Activated CD4-positive, CD25-positive, alpha-beta regulatory T cell treated with anti-CD3 and anti-CD28 coated beads, Interleukin-2, amount 50 U/mL, for 24 hours (primary cell): ENCODE measurements around the gene ITGAX.
"Not testable (repeated sequence)": the region's sequence is repeated elsewhere in the genome, so short reads cannot be mapped to it uniquely, and the experiment has no call there.

Source experiments
- ATAC-seq, 2 donors: fragments of 150-1000 bp; cut with Tn5 transposase; one replicate each; pipeline ENCODE4 v1.10.0; 2021; ENCODE audit warnings: mild to moderate bottlenecking in 1 of 2, moderate library complexity in 1 of 2

The ITGAX gene

DNA sequence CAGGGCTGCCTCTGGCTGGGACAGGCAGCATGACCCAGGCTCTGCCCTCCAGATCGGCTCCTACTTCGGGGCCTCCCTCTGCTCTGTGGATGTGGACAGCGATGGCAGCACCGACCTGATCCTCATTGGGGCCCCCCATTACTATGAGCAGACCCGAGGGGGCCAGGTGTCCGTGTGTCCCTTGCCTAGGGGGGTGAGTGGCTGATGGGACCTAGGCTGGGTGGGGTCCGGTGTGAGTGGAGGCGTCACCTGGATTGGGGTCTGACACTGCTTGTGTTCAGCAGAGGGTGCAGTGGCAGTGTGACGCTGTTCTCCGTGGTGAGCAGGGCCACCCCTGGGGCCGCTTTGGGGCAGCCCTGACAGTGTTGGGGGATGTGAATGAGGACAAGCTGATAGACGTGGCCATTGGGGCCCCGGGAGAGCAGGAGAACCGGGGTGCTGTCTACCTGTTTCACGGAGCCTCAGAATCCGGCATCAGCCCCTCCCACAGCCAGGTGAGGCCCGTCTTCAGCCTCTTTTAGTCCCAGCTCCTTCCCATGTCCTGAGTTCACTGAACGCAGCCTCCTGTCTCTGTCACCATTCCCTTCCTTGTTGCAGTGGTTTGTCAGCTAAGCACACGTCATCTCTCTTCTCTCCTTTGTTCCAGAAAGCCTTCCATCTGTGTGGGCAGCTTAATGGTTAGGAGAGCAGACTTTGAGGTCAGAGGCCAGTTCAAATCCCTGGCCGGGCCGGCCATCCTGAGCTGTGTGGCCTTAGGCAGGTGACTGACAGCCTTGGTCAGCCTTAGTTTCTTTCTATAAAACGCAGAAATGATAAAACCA lies 56.3 kb downstream of the ITGAX start:
- no peak for ATAC-seq

DNA sequence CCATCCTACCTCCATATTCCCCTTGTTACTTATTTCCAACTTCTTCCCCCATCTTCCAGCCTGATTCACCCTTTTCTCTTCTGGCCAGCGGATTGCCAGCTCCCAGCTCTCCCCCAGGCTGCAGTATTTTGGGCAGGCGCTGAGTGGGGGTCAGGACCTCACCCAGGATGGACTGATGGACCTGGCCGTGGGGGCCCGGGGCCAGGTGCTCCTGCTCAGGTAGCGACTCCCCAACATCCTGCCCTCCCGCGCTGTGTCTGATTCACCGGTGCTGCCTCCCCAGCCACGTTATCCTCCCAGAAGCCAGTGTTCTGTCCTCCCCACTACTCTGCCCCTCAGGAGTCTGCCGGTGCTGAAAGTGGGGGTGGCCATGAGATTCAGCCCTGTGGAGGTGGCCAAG lies 57.8 kb downstream of the ITGAX start:
- ATAC-seq: no peak

DNA sequence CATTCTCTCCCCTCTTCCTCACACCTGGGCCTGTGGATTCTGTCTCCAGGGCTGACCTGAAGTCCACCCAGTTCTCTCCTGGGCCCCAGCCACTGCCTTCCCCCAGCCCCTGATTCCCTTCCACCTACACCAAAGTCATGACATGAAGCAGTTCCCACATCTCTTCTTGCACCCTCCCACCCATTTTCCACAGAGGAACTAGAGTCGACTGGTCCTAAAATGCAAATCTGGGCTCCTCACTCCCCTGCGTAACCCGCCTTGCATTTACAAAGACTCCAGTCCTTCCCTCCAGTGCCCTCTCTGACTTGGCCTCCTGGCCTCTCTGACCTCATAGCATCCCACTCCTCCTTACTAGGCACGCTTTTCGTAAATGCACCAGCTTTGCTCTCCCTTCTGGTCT lies 58.4 kb downstream of the ITGAX start:
- ATAC-seq: no peak

DNA sequence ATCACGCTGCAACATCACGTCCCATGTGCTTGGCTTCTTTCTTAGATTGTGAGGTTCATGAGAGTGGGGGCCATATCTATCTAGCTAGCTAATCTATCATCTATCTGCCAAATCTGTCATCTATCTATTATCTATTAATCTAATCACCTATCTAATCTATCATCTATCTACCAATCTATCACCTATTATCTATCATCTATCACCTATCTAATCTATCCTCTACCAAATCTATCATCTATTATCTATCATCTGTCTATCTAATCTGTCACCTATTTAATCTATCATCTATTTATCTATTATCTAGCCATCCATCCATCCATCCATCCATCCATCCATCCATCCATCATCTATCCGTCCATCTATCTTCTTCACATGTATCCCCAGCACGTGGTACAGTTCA lies 59.0 kb downstream of the ITGAX start:
- no peak for ATAC-seq

DNA sequence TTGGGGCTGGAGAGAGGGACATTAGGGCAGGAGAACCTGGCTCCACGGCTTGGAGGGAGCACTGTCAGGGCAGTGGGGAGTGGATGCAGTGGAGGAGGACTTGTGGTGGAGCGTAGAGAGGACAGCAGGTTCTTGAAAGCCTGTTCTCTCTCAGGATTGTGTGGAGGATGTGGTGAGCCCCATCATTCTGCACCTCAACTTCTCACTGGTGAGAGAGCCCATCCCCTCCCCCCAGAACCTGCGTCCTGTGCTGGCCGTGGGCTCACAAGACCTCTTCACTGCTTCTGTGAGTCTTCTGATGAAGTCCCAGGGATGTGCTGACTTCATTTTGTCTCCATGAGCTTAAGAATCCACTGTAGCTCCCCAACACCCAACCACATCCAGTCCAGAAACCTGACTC lies 59.7 kb downstream of the ITGAX start:
- no peak for ATAC-seq

DNA sequence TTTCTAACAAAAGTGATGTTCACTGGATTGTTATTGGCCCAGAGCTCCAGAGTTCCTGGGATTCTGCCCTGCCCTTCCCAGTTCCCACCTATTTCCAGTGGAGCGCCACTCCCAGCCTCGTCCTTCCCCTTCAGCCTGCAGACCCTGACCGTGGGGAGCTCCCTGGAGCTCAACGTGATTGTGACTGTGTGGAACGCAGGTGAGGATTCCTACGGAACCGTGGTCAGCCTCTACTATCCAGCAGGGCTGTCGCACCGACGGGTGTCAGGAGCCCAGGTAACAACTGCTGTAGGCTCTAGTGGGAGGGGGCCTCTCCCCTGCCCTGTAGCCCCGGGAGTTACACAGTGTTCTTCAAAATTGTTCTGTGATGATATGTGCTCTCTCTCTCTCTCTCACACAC lies 61.4 kb downstream of the ITGAX start:
- no peak for ATAC-seq

DNA sequence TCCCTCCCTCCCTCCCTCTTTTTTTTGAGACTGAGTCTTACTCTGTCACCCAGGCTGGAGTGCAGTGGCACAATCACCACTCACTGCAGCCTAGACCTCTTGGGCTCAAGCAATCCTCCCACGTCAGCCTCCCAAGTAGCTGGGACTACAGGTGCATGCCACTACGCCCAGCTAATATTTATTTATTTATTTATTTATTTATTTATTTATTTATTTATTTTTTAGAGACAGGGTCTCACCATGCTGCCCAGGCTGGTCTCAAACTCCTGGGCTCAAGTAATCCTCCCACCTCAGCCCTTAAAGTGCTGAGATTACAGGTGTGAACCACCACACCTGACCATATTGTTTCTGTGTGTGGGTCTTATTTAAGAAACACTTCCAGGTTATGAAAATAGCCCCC lies 62.1 kb downstream of the ITGAX start:
- ATAC-seq: not testable (repeated sequence)

DNA sequence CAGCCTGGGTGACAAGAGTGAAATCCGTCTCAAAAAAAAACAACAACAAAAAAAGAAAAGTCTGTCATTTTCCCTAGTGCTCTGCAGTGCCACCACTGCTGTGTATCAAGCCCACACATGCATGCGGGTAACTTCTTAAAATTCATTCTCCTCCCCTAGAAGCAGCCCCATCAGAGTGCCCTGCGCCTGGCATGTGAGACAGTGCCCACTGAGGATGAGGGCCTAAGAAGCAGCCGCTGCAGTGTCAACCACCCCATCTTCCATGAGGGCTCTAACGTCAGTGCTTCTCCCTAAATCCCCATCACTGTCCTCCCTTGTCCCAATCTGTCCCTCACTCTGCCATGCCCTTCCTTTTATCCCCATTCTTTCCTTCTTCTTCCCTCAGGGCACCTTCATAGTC lies 62.9 kb downstream of the ITGAX start:
- no peak for ATAC-seq

DNA sequence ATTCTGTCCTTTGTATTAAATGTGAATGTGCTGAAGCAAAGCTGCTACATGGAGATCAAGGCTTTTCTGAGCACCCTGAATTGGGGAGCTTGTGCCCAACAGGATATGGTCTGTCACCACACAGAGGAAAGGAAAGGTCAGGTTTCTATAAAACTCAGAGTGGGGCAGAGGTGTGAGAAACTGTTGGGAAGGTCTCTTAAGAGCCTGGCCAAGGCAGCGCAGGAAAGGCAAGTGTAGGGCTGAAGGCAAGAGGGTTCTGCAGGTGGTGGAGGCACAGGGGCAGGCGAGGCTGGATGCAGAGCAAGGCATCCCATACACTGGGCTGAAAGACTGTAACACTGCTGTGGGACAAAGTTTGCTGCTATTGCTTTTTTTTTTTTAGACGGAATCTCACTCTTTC lies 65.1 kb downstream of the ITGAX start:
- ATAC-seq: no peak

DNA sequence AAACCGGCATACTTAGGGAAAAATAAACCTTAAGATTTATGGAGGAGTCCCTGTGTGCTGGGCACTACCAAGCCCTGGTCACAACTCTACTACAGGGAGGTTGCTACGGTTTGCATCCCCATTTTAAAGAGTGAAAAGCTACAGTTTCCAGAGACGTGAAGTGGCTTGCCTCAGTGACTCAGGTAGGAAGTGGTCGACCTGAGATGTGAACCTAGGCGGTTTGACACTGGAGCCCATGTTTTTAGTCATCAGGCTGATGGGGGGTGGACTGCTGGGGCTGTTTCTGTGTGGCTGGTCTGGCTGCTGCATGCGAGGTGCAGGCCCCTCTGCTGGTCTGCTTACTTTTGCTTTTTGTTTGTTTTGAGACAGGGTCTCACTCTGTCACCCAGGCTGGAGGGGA lies 66.6 kb downstream of the ITGAX start:
- ATAC-seq: peak; percentile 94 to 96

DNA sequence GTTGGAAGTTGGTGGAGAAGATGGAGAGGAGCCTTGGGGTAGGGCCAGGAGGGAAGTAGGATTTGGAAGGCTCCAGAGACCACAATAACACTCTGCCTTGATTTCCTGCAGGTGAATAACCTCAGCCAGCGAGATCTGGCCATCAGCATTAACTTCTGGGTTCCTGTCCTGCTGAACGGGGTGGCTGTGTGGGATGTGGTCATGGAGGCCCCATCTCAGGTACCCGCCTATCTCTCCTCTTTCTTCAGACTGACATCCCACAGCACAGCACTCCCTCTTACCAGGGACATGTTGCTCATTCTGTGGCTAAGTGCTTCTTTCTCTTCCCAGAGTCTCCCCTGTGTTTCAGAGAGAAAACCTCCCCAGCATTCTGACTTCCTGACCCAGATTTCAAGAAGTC lies 68.3 kb downstream of the ITGAX start:
- no peak for ATAC-seq

DNA sequence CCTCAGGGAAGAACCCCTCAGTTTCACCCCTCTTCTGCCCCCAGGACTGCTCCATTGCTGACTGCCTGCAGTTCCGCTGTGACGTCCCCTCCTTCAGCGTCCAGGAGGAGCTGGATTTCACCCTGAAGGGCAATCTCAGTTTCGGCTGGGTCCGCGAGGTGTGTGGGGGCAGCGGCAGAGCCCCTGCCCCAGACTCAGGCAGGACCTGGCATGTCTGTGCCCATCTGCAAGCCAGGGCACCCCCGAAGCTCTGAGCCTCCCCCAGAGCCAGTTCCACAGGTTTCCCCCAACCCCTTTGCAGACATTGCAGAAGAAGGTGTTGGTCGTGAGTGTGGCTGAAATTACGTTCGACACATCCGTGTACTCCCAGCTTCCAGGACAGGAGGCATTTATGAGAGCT lies 68.8 kb downstream of the ITGAX start:
- ATAC-seq: no peak

DNA sequence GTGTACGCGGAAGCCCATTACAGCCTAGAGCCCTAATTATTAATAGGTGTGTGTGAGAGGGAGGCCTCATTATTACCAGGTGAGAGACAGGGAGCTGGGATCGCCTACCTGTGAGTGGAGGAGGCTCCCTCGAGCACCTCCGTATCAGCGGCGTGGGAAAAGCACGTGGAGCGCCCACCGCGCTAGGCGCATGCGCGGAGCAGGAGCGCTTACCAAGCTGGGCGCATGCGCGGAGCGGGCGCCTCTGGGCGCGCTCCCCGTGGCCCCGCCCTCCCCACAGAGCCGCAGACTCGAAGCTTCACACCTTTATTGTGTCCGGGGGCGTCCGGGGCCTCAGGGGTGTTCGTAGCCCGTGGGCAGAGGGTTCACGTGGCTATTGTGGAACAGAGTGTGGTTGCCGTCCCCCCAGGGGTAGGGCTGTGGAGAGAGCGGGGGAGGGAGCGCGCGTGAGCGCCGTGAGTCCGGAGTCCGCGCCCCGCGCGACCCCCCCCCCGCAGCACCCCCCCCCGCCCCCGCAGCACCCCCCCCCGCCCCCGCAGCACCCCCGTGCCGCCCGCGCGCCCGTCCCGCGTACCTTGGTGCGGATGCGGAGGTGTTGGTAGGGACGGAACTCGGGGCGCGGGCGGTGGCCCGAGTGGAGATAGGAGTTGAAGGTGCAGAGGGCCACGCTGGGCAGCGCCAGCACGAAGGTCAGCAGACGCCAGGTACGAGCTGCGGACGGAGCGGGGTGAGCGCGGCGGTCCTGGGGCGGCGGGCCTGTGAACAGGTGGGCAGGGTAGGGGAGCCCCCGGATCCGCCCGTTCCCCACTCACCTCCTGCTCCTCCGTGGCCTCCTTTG lies 72.7 kb downstream of the ITGAX start:
- peak; percentile 35 to 41 for ATAC-seq

DNA sequence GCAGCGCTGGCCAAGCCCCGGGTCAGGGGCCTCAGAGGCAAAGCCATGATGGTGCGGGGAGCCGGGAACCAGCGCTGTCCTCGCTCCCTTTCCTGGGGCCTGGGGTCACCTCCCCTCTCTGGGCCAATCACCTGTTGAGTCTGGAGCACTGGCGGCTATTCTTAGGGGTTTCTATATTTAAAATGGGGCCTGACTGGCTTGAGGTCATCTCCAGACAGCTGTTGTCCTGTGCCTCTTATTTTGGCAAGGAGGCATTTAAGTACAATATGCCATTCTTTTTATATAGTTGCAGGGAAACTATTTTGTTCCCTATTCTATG lies 73.3 kb downstream of the ITGAX start, which contains the start of gene COX6A2:
Gene COX6A2 (minus strand): TSS at position 82 of the 319 bp plus-strand sequence. CDS start 35 bp downstream, at position 47.
- no peak for ATAC-seq

DNA sequence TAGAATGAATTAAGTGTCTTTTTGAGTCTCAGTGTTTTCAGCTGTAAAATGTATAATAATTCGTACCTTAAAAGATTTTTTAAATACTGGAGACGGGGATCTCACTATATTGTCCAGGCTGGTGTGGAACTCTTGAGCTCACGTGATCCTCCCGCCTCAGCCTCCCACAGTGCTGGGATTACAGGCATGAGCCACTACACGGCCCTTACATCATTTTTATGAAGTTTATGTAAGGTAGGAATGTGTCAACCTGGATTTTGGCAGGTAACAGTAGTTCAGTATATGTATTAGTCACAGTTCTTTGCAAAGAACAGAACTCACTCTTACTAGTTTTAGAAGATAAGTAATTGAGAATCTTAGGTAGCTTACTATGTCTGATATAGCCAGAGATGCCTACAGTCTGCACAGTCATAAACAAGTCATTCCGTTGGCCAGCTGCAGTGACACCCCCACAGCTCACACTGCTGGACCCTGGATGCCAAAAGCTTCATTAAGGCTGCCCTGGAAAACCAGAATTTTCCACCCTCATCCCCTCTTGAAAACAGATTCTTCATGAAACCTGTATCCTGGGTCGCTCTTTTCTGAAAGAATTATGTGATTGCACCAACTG lies 73.8 kb downstream of the ITGAX start:
- no peak for ATAC-seq

DNA sequence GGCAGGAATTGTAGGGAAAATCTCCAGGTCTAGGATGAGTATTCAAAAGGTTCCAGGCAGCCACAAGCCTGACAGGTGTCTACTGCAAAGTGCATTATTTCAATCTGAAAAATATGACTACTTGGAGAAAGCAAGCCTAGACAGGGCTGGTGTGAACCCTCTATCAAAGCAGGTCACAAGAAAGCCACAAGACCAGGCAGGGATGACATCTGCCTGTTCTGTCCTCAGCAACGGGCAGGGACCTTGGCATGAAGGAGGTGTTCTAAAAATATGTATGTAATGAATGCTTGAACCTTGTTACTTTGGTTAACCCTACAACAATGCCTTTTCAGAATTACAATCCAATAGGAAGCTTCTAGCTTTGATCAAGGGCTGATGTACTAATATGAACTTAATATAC lies 74.3 kb downstream of the ITGAX start:
- no peak for ATAC-seq

DNA sequence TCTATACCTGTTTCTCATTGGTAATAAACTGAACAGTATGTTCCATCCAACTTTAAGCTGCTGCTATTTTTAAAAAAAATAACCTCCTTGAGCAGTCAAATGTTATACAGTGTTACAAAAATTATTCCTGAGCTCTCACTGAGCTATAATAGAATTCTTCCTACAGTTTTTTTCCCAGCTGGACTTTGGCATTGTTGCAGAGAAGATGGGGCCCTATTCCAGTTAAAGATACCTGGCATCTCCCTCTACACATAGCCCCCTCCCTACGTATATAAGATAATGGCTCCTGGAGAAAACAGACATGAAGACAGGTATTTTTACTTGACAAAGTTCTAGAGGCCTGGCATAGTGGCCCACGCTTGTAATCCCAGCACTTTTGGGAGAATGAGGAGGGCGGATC lies 74.8 kb downstream of the ITGAX start:
- ATAC-seq: no peak

DNA sequence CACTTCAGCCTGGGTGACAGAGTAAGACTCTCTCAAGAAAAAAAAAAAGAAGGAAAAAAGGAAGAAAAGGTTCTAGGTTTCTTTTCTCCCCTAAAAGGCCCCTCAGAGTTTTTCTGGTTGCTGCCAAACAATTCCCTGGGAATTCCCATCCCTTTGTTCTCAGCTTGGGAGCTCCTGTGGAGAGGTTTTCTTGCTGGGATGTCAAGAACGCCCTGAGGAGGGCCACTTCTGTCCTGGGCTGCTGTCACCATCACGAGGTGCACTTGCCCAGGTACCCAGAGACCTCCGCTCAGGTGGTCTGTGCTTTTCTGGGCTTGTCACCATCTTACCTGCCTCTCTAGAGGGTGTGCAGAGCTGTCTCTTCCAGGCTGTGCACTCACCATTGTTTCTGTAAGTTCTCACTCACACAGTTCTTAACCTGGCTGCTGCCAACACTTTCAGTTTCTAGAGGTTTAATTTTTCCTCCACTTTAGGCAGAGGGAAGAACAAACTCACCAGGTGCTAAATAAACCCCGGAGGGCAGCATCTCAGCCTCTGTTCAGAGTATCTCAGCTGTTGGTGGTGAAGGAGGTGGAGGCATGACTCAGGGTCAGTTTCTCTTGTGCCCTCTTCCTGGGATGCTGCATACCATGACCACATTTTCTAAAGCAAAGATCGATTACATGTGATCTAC lies 75.5 kb downstream of the ITGAX start:
- ATAC-seq: no peak
